CD4-positive, alpha-beta T cell treated with Interleukin-15 for 1 hour (primary cell): ENCODE results near the gene GPR107.
"Not testable (repeated sequence)": the region's sequence is repeated elsewhere in the genome, so short reads cannot be mapped to it uniquely, and the experiment has no call there.

ENCODE experiments used
- DNase-seq: peaks from one replicate; pipeline ENCODE4 v3.0.0-alpha.2; 2020

GPR107 gene

GRCh38 chr9:130053504-130054324, at the start of gene GPR107:
TSS of gene GPR107 (plus strand) at chr9:130053906. CDS start at chr9:130053933, 27 bp downstream.
- DNase-seq = peak; percentile 73

- no peak for DNase-seq
These were observed 49.7 kb upstream of the GPR107 start for GRCh38 chr9:130003943-130004552.

DNA sequence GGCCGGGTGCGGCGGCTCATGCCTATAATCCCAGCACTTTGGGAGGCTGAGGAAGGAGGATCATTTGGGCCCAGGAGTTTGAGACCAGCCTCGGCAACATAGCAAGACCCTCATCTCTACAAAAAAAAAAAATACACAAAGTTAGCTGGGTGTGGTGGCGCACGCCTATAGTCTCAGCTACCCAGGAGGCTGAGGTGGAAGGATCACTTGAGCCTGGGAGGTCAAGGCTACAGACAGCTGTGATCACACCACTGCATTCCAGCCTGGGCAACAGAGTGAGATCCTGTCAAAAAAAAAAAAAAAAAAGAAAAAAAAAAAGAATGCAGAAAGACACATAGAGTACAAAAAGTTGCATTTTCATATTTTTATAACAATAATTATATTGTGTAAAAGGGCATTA, 46.8 kb upstream of the GPR107 start:
- DNase-seq = not testable (repeated sequence)

GRCh38 chr9:130008538-130008937, 45.2 kb upstream of the GPR107 start:
- DNase-seq = no peak

- not testable (repeated sequence) for DNase-seq
These were observed 44.2 kb upstream of the GPR107 start for GRCh38 chr9:130009546-130009945.

DNA sequence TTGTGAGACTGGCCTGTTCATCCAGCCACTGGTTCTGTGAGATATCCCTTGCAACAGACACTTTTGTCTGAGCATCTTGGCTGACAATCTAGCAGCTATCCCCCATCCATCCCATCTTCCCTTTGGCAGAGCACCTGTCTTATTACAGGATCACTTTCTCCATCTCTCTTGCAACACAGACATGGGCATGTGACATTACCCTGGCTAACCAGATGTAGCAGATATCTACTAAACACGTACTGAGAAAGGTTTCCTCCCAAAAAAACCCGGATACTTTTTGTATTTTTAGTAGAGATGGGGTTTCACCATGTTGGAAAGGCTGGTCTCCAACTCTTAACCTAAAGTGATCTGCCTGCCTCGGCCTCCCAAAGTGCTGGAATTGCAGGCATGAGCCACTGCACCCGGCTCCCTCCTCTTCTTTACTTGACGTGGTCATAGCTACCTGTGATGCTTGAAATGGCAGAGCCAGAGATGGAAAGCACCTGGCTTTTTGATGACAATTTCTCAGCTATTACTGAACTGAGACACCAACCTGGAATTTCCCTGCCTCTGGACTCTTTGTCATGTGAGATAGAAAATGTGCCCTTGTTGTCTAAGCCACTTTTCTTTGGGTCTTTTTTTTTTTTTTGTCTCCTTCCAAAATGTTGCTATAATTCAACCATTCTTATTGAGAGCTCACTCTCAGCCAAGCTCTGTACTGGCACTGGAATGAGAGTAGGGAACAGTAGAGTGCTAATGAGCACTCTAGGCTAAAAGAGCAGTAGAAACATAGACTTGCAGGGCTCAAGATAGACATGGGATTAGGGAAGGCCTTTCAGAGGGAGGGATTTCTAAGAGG, 43.3 kb upstream of the GPR107 start:
- peak; percentile 68 for DNase-seq

GRCh38 chr9:130013326-130013725, 40.4 kb upstream of the GPR107 start:
- DNase-seq = no peak

DNA sequence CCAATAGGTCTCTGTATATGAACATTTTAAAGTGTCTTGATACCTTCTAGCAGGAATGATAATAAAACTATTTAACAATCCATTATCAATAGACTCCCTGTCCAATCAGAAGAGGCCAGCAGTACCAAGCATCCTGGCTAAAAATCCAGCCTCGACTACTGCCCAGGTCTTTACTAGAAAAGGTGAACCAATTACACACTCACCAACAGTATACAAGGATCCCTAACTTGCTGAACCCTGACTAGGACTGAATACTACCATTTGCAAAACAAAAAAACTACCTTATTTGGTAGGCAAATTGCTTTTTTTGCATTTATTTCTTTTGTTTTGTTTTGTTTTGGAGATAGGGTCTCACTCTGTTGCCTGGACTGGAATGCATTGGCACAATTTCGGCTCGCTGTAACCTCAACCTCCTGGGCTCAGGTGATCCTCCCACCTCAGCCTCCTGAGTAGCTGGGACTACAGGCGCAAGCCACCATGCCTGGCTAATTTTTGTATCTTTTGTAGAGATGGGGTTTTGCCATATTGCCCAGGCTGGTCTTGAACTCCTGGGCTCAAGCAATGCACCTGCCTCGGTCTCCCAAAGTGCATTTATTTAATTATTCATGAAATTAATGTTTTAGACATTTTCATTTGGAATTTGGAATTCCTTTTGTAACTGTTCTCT, 38.2 kb upstream of the GPR107 start:
- no peak for DNase-seq

- no peak for DNase-seq
These were observed 36.6 kb upstream of the GPR107 start for GRCh38 chr9:130017076-130017475.

DNA sequence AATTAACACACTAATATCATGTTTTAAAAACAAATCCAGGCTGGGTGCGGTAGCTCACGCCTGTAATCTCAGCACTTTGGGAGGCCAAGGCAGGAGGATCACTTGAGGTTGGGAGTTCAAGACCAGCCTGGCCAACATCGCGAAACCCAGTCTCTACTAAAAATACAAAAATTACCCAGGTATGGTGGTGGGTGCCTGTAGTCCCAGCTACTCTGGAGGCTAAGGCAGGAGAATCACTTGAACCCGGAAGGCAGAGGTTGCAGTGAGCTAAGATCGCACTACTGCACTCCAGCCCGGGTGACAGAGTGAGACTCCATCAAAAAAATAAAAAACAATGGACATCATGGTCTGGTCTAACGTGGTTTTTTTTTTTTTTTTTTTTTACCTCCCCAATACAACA, 36.2 kb upstream of the GPR107 start:
- not testable (repeated sequence) for DNase-seq

- no peak for DNase-seq
These were observed 35.4 kb upstream of the GPR107 start for GRCh38 chr9:130018265-130018664.

GRCh38 chr9:130020618-130021017, 33.1 kb upstream of the GPR107 start:
- no peak for DNase-seq

DNA sequence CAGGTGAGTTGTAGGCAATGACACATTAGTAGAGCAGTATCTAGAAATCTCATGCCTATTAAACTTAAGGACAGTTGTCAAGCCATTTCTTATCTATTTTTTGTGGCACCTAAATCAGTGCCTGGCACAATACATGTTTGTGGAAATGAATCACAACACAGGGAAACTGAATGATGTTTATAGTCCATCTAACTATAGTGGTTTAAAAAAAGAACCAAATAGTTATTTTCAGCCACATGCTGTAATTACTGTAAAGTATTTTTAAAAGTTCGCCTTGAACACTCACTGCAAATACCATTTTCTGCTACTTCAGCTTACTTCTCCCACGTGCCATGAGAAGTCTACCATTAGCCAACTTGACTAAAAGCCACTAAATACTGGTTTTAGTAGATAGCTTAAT, 32.6 kb upstream of the GPR107 start:
- no peak for DNase-seq

DNA sequence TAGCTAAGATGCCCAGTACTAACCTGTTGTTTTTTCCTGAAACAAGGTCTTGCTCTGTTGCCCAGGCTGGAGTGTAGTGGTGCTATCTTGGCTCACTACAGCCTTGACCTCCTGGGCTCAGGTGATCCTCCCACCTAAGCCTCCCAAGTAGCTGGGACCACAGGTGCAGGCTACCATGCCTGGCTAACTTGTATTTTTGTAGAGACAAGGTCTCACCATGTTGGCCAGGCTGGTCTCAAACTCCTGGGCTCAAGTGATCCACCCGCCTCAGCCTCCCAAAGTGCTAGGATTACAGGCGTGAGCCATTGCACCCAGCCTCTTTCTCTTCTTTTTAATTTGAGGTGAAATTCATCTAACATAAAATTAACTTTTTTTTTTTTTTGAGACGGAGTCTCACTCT, 31.9 kb upstream of the GPR107 start:
- DNase-seq = not testable (repeated sequence)

GRCh38 chr9:130022566-130023143, 31.1 kb upstream of the GPR107 start:
- DNase-seq = no peak

GRCh38 chr9:130023144-130023787, 30.4 kb upstream of the GPR107 start:
- DNase-seq = no peak

GRCh38 chr9:130023994-130024596, 29.6 kb upstream of the GPR107 start:
- no peak for DNase-seq

DNA sequence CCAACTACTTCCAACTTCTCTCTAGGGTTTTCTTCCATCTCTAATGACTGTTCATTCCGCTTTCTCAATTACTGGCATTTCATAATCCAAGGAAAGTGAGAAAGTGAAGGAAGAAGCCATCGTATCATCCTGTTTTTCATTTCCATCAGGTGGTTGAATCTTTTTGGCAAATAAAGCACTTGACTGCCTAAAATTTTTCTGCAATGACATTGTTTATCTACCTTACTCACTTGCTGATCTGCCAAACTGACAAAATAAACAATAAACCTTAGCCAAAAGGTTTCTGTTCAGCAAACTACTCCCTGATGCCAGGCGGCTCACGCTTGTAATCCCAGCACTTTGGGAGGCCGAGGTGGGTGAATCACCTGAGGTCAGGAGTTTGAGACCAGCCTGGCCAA, 29.1 kb upstream of the GPR107 start:
- no peak for DNase-seq

- no peak for DNase-seq
These were observed 26.9 kb upstream of the GPR107 start for GRCh38 chr9:130026583-130027340.

- DNase-seq = no peak
These were observed 26.0 kb upstream of the GPR107 start for GRCh38 chr9:130027533-130028365.
